HFFc6 (cell line): ENCODE measurements around the gene PEX7. TPM values are rescaled to one million over a fixed set of nuclear protein-coding genes. Genes with fewer than 3 reads are reported as not detected.

Experiments used
- DNase-seq: peaks from one replicate; pipeline ENCODE4 v3.0.0-alpha.2; 2018
- H3K27ac Mint-ChIP-seq: 2 replicates; pipeline ENCODE4 v1.8.0; 2020; ENCODE audit warnings: mild to moderate bottlenecking, mixed read lengths
- H3K27me3 Mint-ChIP-seq: 2 replicates; pipeline ENCODE4 v1.8.0; 2021; ENCODE audit warnings: mild to moderate bottlenecking, moderate library complexity, mixed read lengths; ENCODE audit not compliant: insufficient read depth
- H3K36me3 Mint-ChIP-seq: 2 replicates; pipeline ENCODE4 v1.8.0; 2021; ENCODE audit warnings: low read depth, mixed read lengths
- H3K4me1 Mint-ChIP-seq: 2 replicates; pipeline ENCODE4 v1.8.0; 2020; ENCODE audit warnings: low read depth, mixed read lengths
- H3K4me3 Mint-ChIP-seq: 2 replicates; pipeline ENCODE4 v1.8.0; 2020; ENCODE audit warnings: mild to moderate bottlenecking, moderate library complexity, mixed read lengths
- H3K9me3 Mint-ChIP-seq: 2 replicates; pipeline ENCODE4 v1.8.0; 2020; ENCODE audit warnings: mild to moderate bottlenecking, mixed read lengths
- long read RNA-seq: library from polyadenylated mRNA; unstranded; transcript quantifications from one replicate; pipeline ENCODE4 v2.0.0, GENCODE V29; 2019
- total RNA-seq, 6 experiments: library from RNA; stranded (reverse); fragmentation: NEBNext Ultra II Directional; extraction: Animal tissue kit (Norgen Biotek cat#: 25700); gene quantifications; 2 replicates in 1 of 6; 3 replicates in 5 of 6; pipeline ENCODE4 v1.2.3, GENCODE V29; 2021
- TF ChIP-seq, protein P1 (sequence below): fragments of 200-600 bp; sonication (generic); IDR thresholded peaks from 2 replicates; pipeline ENCODE4 v1.5.0; 2021; ENCODE audit warnings: antibody characterized with exemption, mild to moderate bottlenecking

The PEX7 gene, protein sequence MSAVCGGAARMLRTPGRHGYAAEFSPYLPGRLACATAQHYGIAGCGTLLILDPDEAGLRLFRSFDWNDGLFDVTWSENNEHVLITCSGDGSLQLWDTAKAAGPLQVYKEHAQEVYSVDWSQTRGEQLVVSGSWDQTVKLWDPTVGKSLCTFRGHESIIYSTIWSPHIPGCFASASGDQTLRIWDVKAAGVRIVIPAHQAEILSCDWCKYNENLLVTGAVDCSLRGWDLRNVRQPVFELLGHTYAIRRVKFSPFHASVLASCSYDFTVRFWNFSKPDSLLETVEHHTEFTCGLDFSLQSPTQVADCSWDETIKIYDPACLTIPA
- 1 to 10 TPM; 6.4 to 7.6 (median 7.3) TPM for total RNA-seq
- long read RNA-seq, transcript PEX7-201 (10 exons, 1,464 nt) = major isoform, 10 of 13 reads
- long read RNA-seq, partial matches to known transcripts = 0 of 13 reads
- long read RNA-seq, other reads (novel, unspliced or antisense) = 3 of 13 reads

DNA sequence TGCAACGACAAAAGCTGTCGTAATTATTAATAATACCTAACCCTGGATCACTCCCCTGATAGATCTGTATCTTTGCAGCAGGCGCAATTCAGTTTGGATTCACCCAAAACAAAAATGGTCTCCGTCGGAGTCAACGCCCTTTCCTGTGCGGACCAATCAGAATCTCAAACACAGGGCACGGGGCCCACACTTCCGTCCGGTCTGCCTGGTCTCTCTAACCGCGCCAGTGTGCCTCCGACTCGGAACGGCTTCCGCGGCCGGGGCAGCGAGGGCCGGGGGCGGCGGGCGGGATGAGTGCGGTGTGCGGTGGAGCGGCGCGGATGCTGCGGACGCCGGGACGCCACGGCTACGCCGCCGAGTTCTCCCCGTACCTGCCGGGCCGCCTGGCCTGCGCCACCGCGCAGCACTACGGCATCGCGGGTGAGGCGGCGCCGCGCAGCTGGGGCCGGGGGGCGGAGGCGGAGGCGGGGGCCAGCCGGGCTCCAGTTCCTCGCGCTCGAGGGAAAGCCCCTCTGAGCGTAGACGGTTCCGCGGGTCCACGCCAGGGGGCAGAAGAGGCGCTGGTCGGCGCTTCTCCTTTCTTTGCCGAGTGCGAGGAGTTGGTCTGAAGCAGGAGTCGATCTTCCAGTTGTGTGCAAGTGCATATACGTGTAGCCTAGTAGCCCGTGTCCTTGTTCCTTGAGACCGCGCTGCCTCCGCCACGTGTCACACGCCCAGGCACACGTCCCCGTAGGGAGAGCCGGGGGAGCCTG, at the start of gene PEX7:
Gene PEX7 (plus strand): TSS at position 217 of the 752 bp plus-strand sequence. CDS start 74 bp downstream, at position 291.
- peaks cover 13% of the 10 kb centered on the region for H3K4me1 Mint-ChIP-seq
- peak within 1 kb of the TSS; percentile 95 for H3K27ac Mint-ChIP-seq
- peak within 1 kb of the TSS; percentile 96 for H3K4me3 Mint-ChIP-seq
- H3K9me3 Mint-ChIP-seq = no peaks in the 10 kb centered on the region
- H3K27me3 Mint-ChIP-seq = no peaks in the 10 kb centered on the region; the same call in 1 of the 2 replicates
- peaks cover 7% of the 10 kb centered on the region; the same call in 1 of the 2 replicates for H3K36me3 Mint-ChIP-seq
- DNase-seq = peak; percentile 88
- TF ChIP-seq, protein P1, sequence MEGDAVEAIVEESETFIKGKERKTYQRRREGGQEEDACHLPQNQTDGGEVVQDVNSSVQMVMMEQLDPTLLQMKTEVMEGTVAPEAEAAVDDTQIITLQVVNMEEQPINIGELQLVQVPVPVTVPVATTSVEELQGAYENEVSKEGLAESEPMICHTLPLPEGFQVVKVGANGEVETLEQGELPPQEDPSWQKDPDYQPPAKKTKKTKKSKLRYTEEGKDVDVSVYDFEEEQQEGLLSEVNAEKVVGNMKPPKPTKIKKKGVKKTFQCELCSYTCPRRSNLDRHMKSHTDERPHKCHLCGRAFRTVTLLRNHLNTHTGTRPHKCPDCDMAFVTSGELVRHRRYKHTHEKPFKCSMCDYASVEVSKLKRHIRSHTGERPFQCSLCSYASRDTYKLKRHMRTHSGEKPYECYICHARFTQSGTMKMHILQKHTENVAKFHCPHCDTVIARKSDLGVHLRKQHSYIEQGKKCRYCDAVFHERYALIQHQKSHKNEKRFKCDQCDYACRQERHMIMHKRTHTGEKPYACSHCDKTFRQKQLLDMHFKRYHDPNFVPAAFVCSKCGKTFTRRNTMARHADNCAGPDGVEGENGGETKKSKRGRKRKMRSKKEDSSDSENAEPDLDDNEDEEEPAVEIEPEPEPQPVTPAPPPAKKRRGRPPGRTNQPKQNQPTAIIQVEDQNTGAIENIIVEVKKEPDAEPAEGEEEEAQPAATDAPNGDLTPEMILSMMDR = peak; percentile 77

DNA sequence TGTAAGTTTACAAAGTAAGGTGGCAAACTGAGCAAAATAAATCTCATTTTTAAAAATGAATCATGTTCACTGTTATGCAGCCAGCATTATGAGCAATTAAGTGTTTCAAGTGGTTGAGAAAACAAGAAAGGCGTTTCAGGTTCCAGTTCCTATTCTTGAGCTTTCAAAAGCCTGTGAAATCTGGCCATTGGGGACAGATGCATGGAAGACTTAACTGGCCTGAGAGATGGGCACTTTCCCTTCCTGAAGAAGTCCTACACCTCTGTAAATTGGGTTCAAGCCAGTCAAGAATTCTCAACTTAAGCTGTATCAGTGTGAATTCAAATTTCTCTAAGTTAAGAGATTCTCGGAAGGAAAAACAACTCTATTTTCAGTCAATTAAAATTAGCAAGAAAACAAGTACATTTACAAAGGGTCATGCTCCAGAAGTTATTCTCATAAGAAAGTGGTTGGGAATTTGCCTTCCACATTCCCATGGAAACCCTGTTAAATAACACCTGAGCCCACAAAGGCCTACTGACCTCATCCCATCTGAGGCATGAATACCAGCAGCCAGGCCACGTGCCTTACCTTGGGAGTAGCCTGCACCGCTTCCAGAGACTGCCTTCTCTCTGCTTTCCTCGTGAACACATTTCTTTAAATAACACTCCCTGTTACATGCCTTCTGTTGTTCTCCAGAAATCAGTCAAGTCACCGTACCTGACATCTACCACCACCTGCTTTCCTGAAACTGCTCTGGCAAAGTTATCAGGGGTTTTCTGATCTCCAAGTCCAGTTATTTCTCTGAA, 49.5 kb upstream of the PEX7 start:
- peaks cover 35% of the 10 kb centered on the region for H3K4me1 Mint-ChIP-seq
- no peak overlapping the region; the same call in 1 of the 2 replicates for H3K27ac Mint-ChIP-seq
- no peak for DNase-seq
- H3K27me3 Mint-ChIP-seq = peaks cover 1% of the 10 kb centered on the region; the same call in 1 of the 2 replicates
- TF ChIP-seq, protein P1 = no peak
- H3K9me3 Mint-ChIP-seq = no peaks in the 10 kb centered on the region
- H3K4me3 Mint-ChIP-seq = no peak overlapping the region
- H3K36me3 Mint-ChIP-seq = peaks cover 5% of the 10 kb centered on the region; the same call in 1 of the 2 replicates

DNA sequence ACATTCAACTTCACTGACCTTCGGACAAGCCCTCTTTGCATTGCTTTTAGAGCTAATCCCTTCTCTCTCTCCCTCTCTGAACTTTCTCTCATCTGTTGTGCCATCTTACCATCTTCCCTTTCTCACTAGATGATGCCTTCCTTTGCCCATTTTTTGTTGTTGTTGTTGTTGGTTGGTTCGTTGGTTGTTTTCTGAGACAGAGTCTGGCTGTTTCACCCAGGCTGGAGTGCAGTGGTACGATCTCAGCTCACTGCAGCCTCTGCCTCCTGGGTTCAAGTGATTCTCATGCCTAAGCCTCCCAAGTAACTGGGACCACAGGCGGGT, 49.0 kb upstream of the PEX7 start:
- peaks cover 31% of the 10 kb centered on the region for H3K4me1 Mint-ChIP-seq
- H3K27ac Mint-ChIP-seq = no peak overlapping the region; the same call in 1 of the 2 replicates
- peaks cover 5% of the 10 kb centered on the region; the same call in 1 of the 2 replicates for H3K36me3 Mint-ChIP-seq

DNA sequence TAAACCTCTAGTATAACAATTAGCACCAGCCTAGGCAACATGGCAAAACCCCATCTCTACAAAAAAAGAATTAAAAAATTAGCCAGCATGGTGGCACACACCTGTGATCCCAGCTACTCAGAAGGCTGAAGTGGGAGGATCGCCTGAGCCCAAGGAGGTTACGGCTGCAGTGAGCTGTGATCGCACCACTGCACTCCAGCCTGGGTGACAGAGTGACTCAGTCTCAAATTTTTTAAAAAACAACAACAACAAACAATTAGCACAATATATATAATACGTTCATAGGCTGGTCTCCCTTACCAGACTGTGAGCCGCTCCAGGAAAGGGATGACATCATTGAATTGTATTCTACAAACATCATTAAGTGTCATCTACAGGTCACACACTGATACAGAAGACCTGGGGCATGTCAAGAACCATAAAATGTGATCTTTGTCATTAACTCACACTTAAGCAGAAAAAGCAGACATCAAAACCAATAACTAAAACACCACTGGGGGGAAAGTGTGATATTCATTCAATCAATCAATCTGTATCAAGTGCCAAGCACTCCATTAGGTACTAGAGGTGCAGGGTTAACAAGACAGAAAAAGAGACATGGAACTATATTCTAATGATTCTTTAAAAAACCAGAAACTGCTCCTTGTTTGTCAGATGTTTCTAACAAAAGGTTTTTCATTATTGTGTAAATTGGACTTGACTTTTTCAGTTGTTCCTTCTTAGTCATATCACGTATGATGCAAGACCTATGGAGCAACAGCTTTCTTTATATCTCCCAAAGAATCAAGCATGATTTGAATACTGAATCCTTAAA, 48.0 kb upstream of the PEX7 start:
- peaks cover 5% of the 10 kb centered on the region; the same call in 1 of the 2 replicates for H3K36me3 Mint-ChIP-seq
- peak overlapping the region; percentile 37 for H3K27ac Mint-ChIP-seq
- TF ChIP-seq, protein P1 = no peak
- peak overlapping the region; percentile 4; the same call in 1 of the 2 replicates for H3K4me3 Mint-ChIP-seq
- DNase-seq = peak; percentile 67
- H3K9me3 Mint-ChIP-seq = no peaks in the 10 kb centered on the region
- H3K4me1 Mint-ChIP-seq = peaks cover 31% of the 10 kb centered on the region
- peaks cover 1% of the 10 kb centered on the region; the same call in 1 of the 2 replicates for H3K27me3 Mint-ChIP-seq

More for the DNA sequence above, 49.0 kb upstream of the PEX7 start:
- no peak for DNase-seq
- Mint-ChIP-seq H3K27me3 (peaks cover 1% of the 10 kb centered on the region; the same call in 1 of the 2 replicates), H3K9me3 (no peaks in the 10 kb centered on the region), H3K4me3 (no peak overlapping the region)
- TF ChIP-seq, protein P1 = no peak
